ENCODE data around the gene CCDC154. TPM values are rescaled to one million over a fixed set of nuclear protein-coding genes. Genes with fewer than 3 reads are reported as not detected.

The CCDC154 gene
- total RNA-seq, 1 donor: 0.21 TPM

GRCh38 chr16:1439058-1439698, 5.2 kb downstream of the CCDC154 start:
- Histone ChIP-seq H3K9me3 (ENCODE audit: low read depth, low read length) (no peaks in the 10 kb centered on the region), H3K4me3 (ENCODE audit: low read length) (no peak overlapping the region), H3K4me1 (ENCODE audit: insufficient read depth, low read length) (no peaks in the 10 kb centered on the region), H3K27me3 (ENCODE audit: insufficient read depth, low read length) (no peaks in the 10 kb centered on the region)

GRCh38 chr16:1438229-1439057, 5.9 kb downstream of the CCDC154 start:
- H3K9me3 ChIP-seq (ENCODE audit: low read depth, low read length): no peaks in the 10 kb centered on the region

GRCh38 chr16:1437606-1438005, 6.8 kb downstream of the CCDC154 start:
- H3K4me1 ChIP-seq (ENCODE audit: insufficient read depth, low read length): no peaks in the 10 kb centered on the region
- H3K27me3 ChIP-seq (ENCODE audit: insufficient read depth, low read length): no peaks in the 10 kb centered on the region
- H3K9me3 ChIP-seq (ENCODE audit: low read depth, low read length): no peaks in the 10 kb centered on the region
- H3K4me3 ChIP-seq (ENCODE audit: low read length): no peak overlapping the region

More at GRCh38 chr16:1438229-1439057, 5.9 kb downstream of the CCDC154 start:
- no peaks in the 10 kb centered on the region for H3K4me1 ChIP-seq (ENCODE audit: insufficient read depth, low read length)
- H3K27me3 ChIP-seq (ENCODE audit: insufficient read depth, low read length): no peaks in the 10 kb centered on the region
- H3K4me3 ChIP-seq (ENCODE audit: low read length): no peak overlapping the region

GRCh38 chr16:1436731-1437355, 7.5 kb downstream of the CCDC154 start:
- Histone ChIP-seq H3K4me1 (ENCODE audit: insufficient read depth, low read length) (no peaks in the 10 kb centered on the region), H3K4me3 (ENCODE audit: low read length) (no peak overlapping the region), H3K9me3 (ENCODE audit: low read depth, low read length) (no peaks in the 10 kb centered on the region), H3K27me3 (ENCODE audit: insufficient read depth, low read length) (no peaks in the 10 kb centered on the region)

GRCh38 chr16:1435921-1436697, 8.2 kb downstream of the CCDC154 start:
- Histone ChIP-seq H3K4me3 (ENCODE audit: low read length) (no peak overlapping the region), H3K4me1 (ENCODE audit: insufficient read depth, low read length) (no peaks in the 10 kb centered on the region), H3K9me3 (ENCODE audit: low read depth, low read length) (no peaks in the 10 kb centered on the region), H3K27me3 (ENCODE audit: insufficient read depth, low read length) (no peaks in the 10 kb centered on the region)

GRCh38 chr16:1434644-1435592, 9.4 kb downstream of the CCDC154 start:
- Histone ChIP-seq H3K9me3 (ENCODE audit: low read depth, low read length) (no peaks in the 10 kb centered on the region), H3K27me3 (ENCODE audit: insufficient read depth, low read length) (no peaks in the 10 kb centered on the region)

GRCh38 chr16:1433756-1434155, 10.6 kb downstream of the CCDC154 start:
- no peaks in the 10 kb centered on the region for H3K9me3 ChIP-seq (ENCODE audit: low read depth, low read length)
- H3K27me3 ChIP-seq (ENCODE audit: insufficient read depth, low read length): no peaks in the 10 kb centered on the region
- H3K4me3 ChIP-seq (ENCODE audit: low read length): no peak overlapping the region
- H3K4me1 ChIP-seq (ENCODE audit: insufficient read depth, low read length): peaks cover 1% of the 10 kb centered on the region

More at GRCh38 chr16:1434644-1435592, 9.4 kb downstream of the CCDC154 start:
- Histone ChIP-seq H3K4me3 (ENCODE audit: low read length) (no peak overlapping the region), H3K4me1 (ENCODE audit: insufficient read depth, low read length) (no peaks in the 10 kb centered on the region)

GRCh38 chr16:1433263-1433560, 11.1 kb downstream of the CCDC154 start:
- Histone ChIP-seq H3K27me3 (ENCODE audit: insufficient read depth, low read length) (no peaks in the 10 kb centered on the region), H3K4me3 (ENCODE audit: low read length) (no peak overlapping the region), H3K9me3 (ENCODE audit: low read depth, low read length) (no peaks in the 10 kb centered on the region), H3K4me1 (ENCODE audit: insufficient read depth, low read length) (peaks cover 7% of the 10 kb centered on the region)

GRCh38 chr16:1432388-1433262, 11.7 kb downstream of the CCDC154 start:
- Histone ChIP-seq H3K4me3 (ENCODE audit: low read length) (no peak overlapping the region), H3K4me1 (ENCODE audit: insufficient read depth, low read length) (peaks cover 7% of the 10 kb centered on the region), H3K27me3 (ENCODE audit: insufficient read depth, low read length) (no peaks in the 10 kb centered on the region), H3K9me3 (ENCODE audit: low read depth, low read length) (no peaks in the 10 kb centered on the region)

- H3K4me3 ChIP-seq (ENCODE audit: low read length): no peak overlapping the region
- H3K27me3 ChIP-seq (ENCODE audit: insufficient read depth, low read length): no peaks in the 10 kb centered on the region
- H3K4me1 ChIP-seq (ENCODE audit: insufficient read depth, low read length): peaks cover 7% of the 10 kb centered on the region
- no peaks in the 10 kb centered on the region for H3K9me3 ChIP-seq (ENCODE audit: low read depth, low read length)
Observed at GRCh38 chr16:1431497-1432270, 12.7 kb downstream of the CCDC154 start.

GRCh38 chr16:1430759-1431496, 13.4 kb downstream of the CCDC154 start, which contains the start of gene PERCC1:
Gene PERCC1, plus strand, starts transcription at chr16:1431078. Its CDS starts 1,516 bp downstream, at chr16:1432594.
- no peak within 1 kb of the TSS for H3K4me3 ChIP-seq (ENCODE audit: low read length)

GRCh38 chr16:1430214-1430758, 14.1 kb downstream of the CCDC154 start:
- Histone ChIP-seq H3K27me3 (ENCODE audit: insufficient read depth, low read length) (no peaks in the 10 kb centered on the region), H3K9me3 (ENCODE audit: low read depth, low read length) (no peaks in the 10 kb centered on the region), H3K4me3 (ENCODE audit: low read length) (no peak overlapping the region), H3K4me1 (ENCODE audit: insufficient read depth, low read length) (peaks cover 7% of the 10 kb centered on the region)

More at GRCh38 chr16:1430759-1431496, 13.4 kb downstream of the CCDC154 start, which contains the start of gene PERCC1:
- no peaks in the 10 kb centered on the region for H3K9me3 ChIP-seq (ENCODE audit: low read depth, low read length)
- H3K4me1 ChIP-seq (ENCODE audit: insufficient read depth, low read length): peaks cover 7% of the 10 kb centered on the region
- no peaks in the 10 kb centered on the region for H3K27me3 ChIP-seq (ENCODE audit: insufficient read depth, low read length)

All from mononuclear cell (primary cell).